Erythroblast (primary cell): ENCODE results near the gene NCAM2.

Experiments
- GATA1 ChIP-seq: IDR thresholded peaks from 2 replicates; pipeline ENCODE4 v1.6.1; 2011; ENCODE audit warnings: low read depth, mild to moderate bottlenecking, control low read depth, low read length, moderate library complexity
- POLR2A ChIP-seq: IDR thresholded peaks from 2 replicates; pipeline ENCODE4 v1.6.1; 2011; ENCODE audit warnings: mild to moderate bottlenecking, low read length

GRCh38 chr21:21279193-21279901 is 281.1 kb downstream of the NCAM2 start:
- TF ChIP-seq POLR2A (no peak), GATA1 (no peak)
